ENCODE results near the gene FKBP7. TPM values are rescaled to one million over a fixed set of nuclear protein-coding genes. Genes with fewer than 3 reads are reported as not detected.

Gene FKBP7
- total RNA-seq, 1 experiment from 2014 or later: 4.8 TPM

DNA sequence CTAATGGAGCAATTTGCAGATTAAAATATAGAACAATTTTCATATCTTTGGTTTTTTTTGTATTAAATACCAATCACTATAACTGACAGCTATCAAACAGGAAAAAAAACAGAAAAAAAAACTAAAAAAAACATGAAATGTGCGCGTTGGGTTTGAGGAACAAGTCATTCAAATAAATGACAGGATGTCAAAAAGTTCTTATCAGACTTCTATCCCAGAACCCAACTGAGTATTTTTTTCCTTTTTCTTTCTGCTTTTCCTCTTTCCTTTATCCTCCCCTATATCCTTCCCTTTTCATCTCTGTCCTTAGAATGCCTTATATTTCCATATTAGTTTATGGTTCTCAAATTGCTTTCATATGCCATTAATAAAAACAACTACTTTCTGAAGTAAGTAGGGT, 41.7 kb downstream of the FKBP7 start:
- H3K27ac Mint-ChIP-seq: no peak overlapping the region
- Histone ChIP-seq H4K20me1 (ENCODE audit: control insufficient read depth, insufficient read depth, insufficient read length) (no peaks in the 10 kb centered on the region), H3K4me1 (ENCODE audit: insufficient read depth, low read length) (no peaks in the 10 kb centered on the region), H2BK12ac (ENCODE audit: insufficient read length, low read depth, low read length) (no peak overlapping the region), H3K4ac (ENCODE audit: low read depth, low read length) (no peak overlapping the region), H3K23ac (ENCODE audit: insufficient read length, low read depth, low read length) (no peak overlapping the region), H2BK5ac (ENCODE audit: insufficient read length, low read length) (no peak overlapping the region), H3K18ac (ENCODE audit: insufficient read length, low read depth, low read length) (no peak overlapping the region), H2BK120ac (ENCODE audit: low read depth, low read length, poor library complexity, severe bottlenecking) (no peak overlapping the region), H3K23me2 (ENCODE audit: insufficient read length, low read depth, low read length, poor library complexity, severe bottlenecking) (no peaks in the 10 kb centered on the region), H4K8ac (replicated peaks; ENCODE audit: insufficient read length, low read depth, low read length) (no peak overlapping the region), H3K4me2 (ENCODE audit: insufficient read depth, insufficient read length, low read length) (no peak overlapping the region), H2BK20ac (ENCODE audit: low read depth, low read length, poor library complexity, severe bottlenecking) (no peak overlapping the region), H3K9ac (ENCODE audit: extremely low read depth, insufficient read length, low read length) (no peak overlapping the region), H3K79me2 (ENCODE audit: insufficient read depth, low read length) (no peaks in the 10 kb centered on the region), H3K27me3 (ENCODE audit: insufficient read depth, low read length) (no peaks in the 10 kb centered on the region), H2BK15ac (ENCODE audit: low read depth, low read length) (no peak overlapping the region), H3T11ph (ENCODE audit: low read length) (no peak overlapping the region), H4K5ac (ENCODE audit: insufficient read length, low read depth, low read length) (no peak overlapping the region), H3K27ac (ENCODE audit: insufficient read length, low read depth, low read length) (no peak overlapping the region), H3K56ac (ENCODE audit: insufficient read length, low read depth, low read length) (no peak overlapping the region), H2AK5ac (ENCODE audit: insufficient read length, low read length) (no peak overlapping the region), H3K79me1 (ENCODE audit: insufficient read depth, low read depth, low read length, poor library complexity, severe bottlenecking) (no peaks in the 10 kb centered on the region), H2AFZ (ENCODE audit: low read length) (no peak overlapping the region), H3K14ac (ENCODE audit: insufficient read depth, low read length) (no peak overlapping the region), H4K91ac (ENCODE audit: insufficient read length, low read depth, low read length) (no peak overlapping the region), H3K9me3 (ENCODE audit: control insufficient read depth, low read depth, low read length) (no peaks in the 10 kb centered on the region)
- H3K36me3 Mint-ChIP-seq (ENCODE audit: insufficient read depth in 1 of 3, low read depth in 3 of 3): peaks cover 31 to 80% (median 78%) of the 10 kb centered on the region in 3 experiments; a peak in 6 of 7 replicates
- no peak overlapping the region for H3K4me3 Mint-ChIP-seq
- no peak for DNase-seq
- no peaks in the 10 kb centered on the region; a peak in 1 of 5 replicates for H3K9me3 Mint-ChIP-seq
- no CpG with 5 or more reads among the region's 2 CpGs for WGBS (ENCODE audit: extremely low coverage, insufficient read length, low lambda C conversion rate)
- peaks cover 0 to 3% of the 10 kb centered on the region in 2 experiments; a peak in 1 of 4 replicates for H3K4me1 Mint-ChIP-seq
- H3K27me3 Mint-ChIP-seq (ENCODE audit: low read depth): no peaks in the 10 kb centered on the region
- TF ChIP-seq CTCF (conservative IDR thresholded peaks at IDR 0.05): no peak
